GM12891 (cell line): ENCODE data around the gene NCKAP5.

Experiments
- POLR2A ChIP-seq: IDR thresholded peaks from 2 replicates; pipeline ENCODE4 v1.6.1; 2011; ENCODE audit warnings: low read depth, low read length, control low read depth
- POLR2AphosphoS5 ChIP-seq: IDR thresholded peaks from 2 replicates; pipeline ENCODE4 v1.6.1; 2011; ENCODE audit warnings: low read depth, low read length, control low read depth
- SPI1 ChIP-seq: IDR thresholded peaks from 2 replicates; pipeline ENCODE4 v1.6.1; 2011; ENCODE audit warnings: low read depth, low read length, control low read depth
- TAF1 ChIP-seq: IDR thresholded peaks from 2 replicates; pipeline ENCODE4 v1.6.1; 2011; ENCODE audit warnings: low read depth, low read length, control low read depth

DNA sequence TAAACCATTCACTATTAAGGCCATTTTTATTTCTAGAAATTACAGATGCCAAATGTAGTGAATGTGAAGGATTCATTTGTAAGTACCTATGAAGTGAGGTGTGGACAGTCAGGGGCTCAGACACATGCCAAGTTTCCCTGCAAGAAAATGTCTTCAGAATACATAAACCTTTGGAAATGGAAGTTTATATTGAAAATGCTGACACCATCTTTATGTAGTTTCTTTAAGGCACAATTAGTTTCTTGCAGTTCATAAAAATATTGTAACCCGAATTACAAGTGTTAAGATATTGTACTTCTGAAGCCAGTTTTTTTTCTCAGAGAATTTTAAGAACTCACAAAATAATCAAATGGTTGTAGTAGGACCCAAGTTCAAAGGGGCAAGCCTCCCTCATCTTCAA is 832.2 kb downstream of the NCKAP5 start:
- TF ChIP-seq POLR2A: no peak
- no peak for TF ChIP-seq POLR2AphosphoS5
- no peak for TF ChIP-seq SPI1
- no peak for TF ChIP-seq TAF1
